Activated T-cell treated with anti-CD3 and anti-CD28 coated beads, Interleukin-2, amount 50 U/mL, for 72 hours (primary cell): ENCODE results near the gene IL16. TPM values are rescaled to one million over a fixed set of nuclear protein-coding genes. Genes with fewer than 3 reads are reported as not detected.

ENCODE experiments used
- ATAC-seq, 2 donors: fragments of 150-1000 bp; cut with Tn5 transposase; replicated peaks in 1 of 2; 2 replicates each; pipeline ENCODE4 v1.10.0; 2021; ENCODE audit warnings: moderate library complexity in 2 of 2, mild to moderate bottlenecking in 1 of 2
- DNase-seq, 2 donors: peaks; one replicate each; pipeline ENCODE4 v3.0.0; 2021 to 2022; ENCODE audit warnings: mixed read lengths in 1 of 2
- H3K27ac Mint-ChIP-seq: one replicate; pipeline ENCODE4 v1.8.0; 2022; ENCODE audit warnings: mild to moderate bottlenecking, moderate library complexity, mixed read lengths
- H3K27me3 Mint-ChIP-seq: one replicate; pipeline ENCODE4 v1.8.0; 2022; ENCODE audit warnings: low read depth, mixed read lengths
- H3K36me3 Mint-ChIP-seq, 2 donors: one replicate each; pipeline ENCODE4 v1.8.0; 2022; ENCODE audit warnings: mixed read lengths in 2 of 2, mild to moderate bottlenecking in 1 of 2; ENCODE audit not compliant: insufficient read depth in 2 of 2
- H3K4me1 Mint-ChIP-seq: one replicate; pipeline ENCODE4 v1.8.0; 2022; ENCODE audit warnings: low read depth, mixed read lengths
- H3K4me3 Mint-ChIP-seq, 2 donors: one replicate each; pipeline ENCODE4 v1.8.0; 2022; ENCODE audit warnings: mild to moderate bottlenecking in 2 of 2, mixed read lengths in 2 of 2, moderate library complexity in 2 of 2
- H3K9me3 Mint-ChIP-seq, 2 donors: one replicate each; pipeline ENCODE4 v1.8.0; 2022; ENCODE audit warnings: mixed read lengths in 2 of 2
- total RNA-seq, 2 donors: library from RNA; stranded (reverse); gene quantifications; one replicate each; pipeline ENCODE4 v1.2.3, GENCODE V29; 2022

The IL16 gene
- total RNA-seq, 2 donors from 2014 or later = 50.9 to 63.2 TPM

GRCh38 chr15:81292523-81293001 is 95.9 kb downstream of the IL16 start:
- H3K4me3 Mint-ChIP-seq = peak overlapping the region; percentile 96 to 98
- peaks cover 98% of the 10 kb centered on the region for H3K4me1 Mint-ChIP-seq
- no peaks in the 10 kb centered on the region for H3K27me3 Mint-ChIP-seq
- peak; percentile 65 to 68 for DNase-seq
- H3K9me3 Mint-ChIP-seq = peaks cover 0 to 4% of the 10 kb centered on the region in 2 donors
- H3K27ac Mint-ChIP-seq = peak overlapping the region; percentile 72
- peaks cover 1 to 4% of the 10 kb centered on the region in 2 donors for H3K36me3 Mint-ChIP-seq
- ATAC-seq = peak; percentile 36 to 51

GRCh38 chr15:81293728-81294515 is 97.2 kb downstream of the IL16 start:
- DNase-seq = peak; percentile 72 to 83
- ATAC-seq = peak; percentile 66 to 67
- peak overlapping the region; percentile 96 to 98 for H3K4me3 Mint-ChIP-seq
- H3K27ac Mint-ChIP-seq = peak overlapping the region; percentile 90
- peaks cover 95% of the 10 kb centered on the region for H3K4me1 Mint-ChIP-seq
- peaks cover 1 to 4% of the 10 kb centered on the region in 2 donors for H3K36me3 Mint-ChIP-seq
- no peaks in the 10 kb centered on the region for H3K27me3 Mint-ChIP-seq
- no peaks in the 10 kb centered on the region for H3K9me3 Mint-ChIP-seq

GRCh38 chr15:81294516-81294880 is 97.8 kb downstream of the IL16 start:
- ATAC-seq (no peak), DNase-seq (no peak)
- peak overlapping the region; percentile 90 for H3K27ac Mint-ChIP-seq

GRCh38 chr15:81295486-81296121 is 98.9 kb downstream of the IL16 start:
- Mint-ChIP-seq H3K4me3 (peak overlapping the region; percentile 96 to 98), H3K36me3 (peaks cover 8 to 12% of the 10 kb centered on the region in 2 donors), H3K9me3 (no peaks in the 10 kb centered on the region), H3K27me3 (no peaks in the 10 kb centered on the region), H3K4me1 (peaks cover 95% of the 10 kb centered on the region), H3K27ac (peak overlapping the region; percentile 90)
- DNase-seq = peak in 1 of 2 donors; percentile 25
- ATAC-seq = no peak

More at GRCh38 chr15:81294516-81294880, 97.8 kb downstream of the IL16 start:
- H3K36me3 Mint-ChIP-seq = peaks cover 4 to 5% of the 10 kb centered on the region in 2 donors
- H3K27me3 Mint-ChIP-seq = no peaks in the 10 kb centered on the region
- peak overlapping the region; percentile 96 to 98 for H3K4me3 Mint-ChIP-seq
- peaks cover 94% of the 10 kb centered on the region for H3K4me1 Mint-ChIP-seq
- H3K9me3 Mint-ChIP-seq = no peaks in the 10 kb centered on the region

GRCh38 chr15:81296186-81296585 is 99.5 kb downstream of the IL16 start:
- no peak for DNase-seq
- H3K27me3 Mint-ChIP-seq = no peaks in the 10 kb centered on the region
- peaks cover 96% of the 10 kb centered on the region for H3K4me1 Mint-ChIP-seq
- no peaks in the 10 kb centered on the region for H3K9me3 Mint-ChIP-seq
- ATAC-seq = no peak
- peak overlapping the region; percentile 90 for H3K27ac Mint-ChIP-seq
- H3K4me3 Mint-ChIP-seq = peak overlapping the region; percentile 96 to 98
- peaks cover 12 to 13% of the 10 kb centered on the region in 2 donors for H3K36me3 Mint-ChIP-seq

GRCh38 chr15:81296673-81297072 is 100.0 kb downstream of the IL16 start:
- Mint-ChIP-seq H3K9me3 (no peaks in the 10 kb centered on the region), H3K4me1 (peaks cover 96% of the 10 kb centered on the region), H3K27me3 (no peaks in the 10 kb centered on the region), H3K36me3 (peaks cover 12 to 15% of the 10 kb centered on the region in 2 donors), H3K27ac (peak overlapping the region; percentile 90), H3K4me3 (peak overlapping the region; percentile 96 to 98)
- peak; percentile 81 to 85 for DNase-seq
- peak; percentile 70 for ATAC-seq

GRCh38 chr15:81297147-81297572 is 100.5 kb downstream of the IL16 start:
- Mint-ChIP-seq H3K4me1 (peaks cover 96% of the 10 kb centered on the region), H3K4me3 (peak overlapping the region; percentile 96 to 98), H3K27me3 (no peaks in the 10 kb centered on the region), H3K36me3 (peaks cover 17 to 20% of the 10 kb centered on the region in 2 donors), H3K9me3 (no peaks in the 10 kb centered on the region), H3K27ac (peak overlapping the region; percentile 90)
- ATAC-seq = no peak
- DNase-seq = no peak

GRCh38 chr15:81297603-81298575 is 101.2 kb downstream of the IL16 start:
- Mint-ChIP-seq H3K4me1 (peaks cover 96% of the 10 kb centered on the region), H3K27me3 (no peaks in the 10 kb centered on the region), H3K27ac (peak overlapping the region; percentile 90), H3K36me3 (peaks cover 20 to 25% of the 10 kb centered on the region in 2 donors), H3K9me3 (no peaks in the 10 kb centered on the region), H3K4me3 (peak overlapping the region; percentile 96 to 98)
- no peak for DNase-seq
- ATAC-seq = peak in 1 of 2 donors; percentile 6

- H3K27me3 Mint-ChIP-seq = no peaks in the 10 kb centered on the region
- no peak for ATAC-seq
- H3K36me3 Mint-ChIP-seq = peaks cover 23 to 31% of the 10 kb centered on the region in 2 donors
- H3K4me1 Mint-ChIP-seq = peaks cover 97% of the 10 kb centered on the region
- H3K9me3 Mint-ChIP-seq = no peaks in the 10 kb centered on the region
- H3K4me3 Mint-ChIP-seq = peak overlapping the region; percentile 96 to 98
- peak overlapping the region; percentile 90 for H3K27ac Mint-ChIP-seq
- DNase-seq = no peak
These were observed 101.9 kb downstream of the IL16 start for GRCh38 chr15:81298611-81299010.

GRCh38 chr15:81299156-81299555 is 102.5 kb downstream of the IL16 start:
- peak overlapping the region; percentile 96 to 98 for H3K4me3 Mint-ChIP-seq
- no peak for ATAC-seq
- no peak for DNase-seq
- H3K27ac Mint-ChIP-seq = peak overlapping the region; percentile 90
- peaks cover 23 to 37% of the 10 kb centered on the region in 2 donors for H3K36me3 Mint-ChIP-seq
- no peaks in the 10 kb centered on the region for H3K9me3 Mint-ChIP-seq
- peaks cover 97% of the 10 kb centered on the region for H3K4me1 Mint-ChIP-seq
- no peaks in the 10 kb centered on the region for H3K27me3 Mint-ChIP-seq

- Mint-ChIP-seq H3K27me3 (no peaks in the 10 kb centered on the region), H3K9me3 (no peaks in the 10 kb centered on the region), H3K4me1 (peaks cover 97% of the 10 kb centered on the region), H3K4me3 (peak overlapping the region; percentile 96 to 98), H3K27ac (peak overlapping the region; percentile 90), H3K36me3 (peaks cover 25 to 43% of the 10 kb centered on the region in 2 donors)
- ATAC-seq (no peak), DNase-seq (no peak)
These were observed 103.1 kb downstream of the IL16 start for GRCh38 chr15:81299630-81300273.

- Mint-ChIP-seq H3K27ac (peak overlapping the region; percentile 78), H3K9me3 (no peaks in the 10 kb centered on the region), H3K4me3 (peak overlapping the region; percentile 96 to 98), H3K4me1 (peaks cover 94% of the 10 kb centered on the region), H3K27me3 (no peaks in the 10 kb centered on the region), H3K36me3 (peaks cover 30 to 58% of the 10 kb centered on the region in 2 donors)
- DNase-seq (no peak), ATAC-seq (no peak)
These were observed 104.7 kb downstream of the IL16 start for GRCh38 chr15:81301385-81301784.
